ENCODE results near the gene SHD.
"Not testable (repeated sequence)": the region's sequence is repeated elsewhere in the genome, so short reads cannot be mapped to it uniquely, and the experiment has no call there.

Gene SHD

GRCh38 chr19:4326215-4326836 lies 47.3 kb downstream of the SHD start:
- DNase-seq: no peak

GRCh38 chr19:4326837-4327251 lies 47.8 kb downstream of the SHD start:
- DNase-seq: peak in 1 of 58 donors; percentile 42

- DNase-seq: peak in 49 of 58 donors; percentile 10 to 87 (median 47)
These were observed 48.3 kb downstream of the SHD start for GRCh38 chr19:4327252-4327876.

- DNase-seq: peak in 1 of 58 donors; percentile 61
These were observed 48.8 kb downstream of the SHD start for GRCh38 chr19:4327877-4328242.

GRCh38 chr19:4328243-4328990 lies 49.4 kb downstream of the SHD start:
- DNase-seq: peak; percentile 57 to 100 (median 96)

GRCh38 chr19:4328991-4329681 lies 50.1 kb downstream of the SHD start:
- DNase-seq: not testable (repeated sequence)

GRCh38 chr19:4329858-4330257 lies 50.8 kb downstream of the SHD start:
- no peak for DNase-seq

GRCh38 chr19:4334929-4335570 lies 56.0 kb downstream of the SHD start:
- no peak for DNase-seq

GRCh38 chr19:4337906-4338440 lies 58.9 kb downstream of the SHD start:
- no peak for DNase-seq

GRCh38 chr19:4338441-4339355 lies 59.6 kb downstream of the SHD start, which contains the start of gene STAP2:
STAP2 (minus strand) TSS chr19:4338827; CDS start chr19:4338753, 74 bp downstream.
- no peak for DNase-seq
